ENCODE results near the gene RAB23.
A peak's percentile ranks its signal among the peaks of the same experiment; 100 is the strongest.

DNA sequence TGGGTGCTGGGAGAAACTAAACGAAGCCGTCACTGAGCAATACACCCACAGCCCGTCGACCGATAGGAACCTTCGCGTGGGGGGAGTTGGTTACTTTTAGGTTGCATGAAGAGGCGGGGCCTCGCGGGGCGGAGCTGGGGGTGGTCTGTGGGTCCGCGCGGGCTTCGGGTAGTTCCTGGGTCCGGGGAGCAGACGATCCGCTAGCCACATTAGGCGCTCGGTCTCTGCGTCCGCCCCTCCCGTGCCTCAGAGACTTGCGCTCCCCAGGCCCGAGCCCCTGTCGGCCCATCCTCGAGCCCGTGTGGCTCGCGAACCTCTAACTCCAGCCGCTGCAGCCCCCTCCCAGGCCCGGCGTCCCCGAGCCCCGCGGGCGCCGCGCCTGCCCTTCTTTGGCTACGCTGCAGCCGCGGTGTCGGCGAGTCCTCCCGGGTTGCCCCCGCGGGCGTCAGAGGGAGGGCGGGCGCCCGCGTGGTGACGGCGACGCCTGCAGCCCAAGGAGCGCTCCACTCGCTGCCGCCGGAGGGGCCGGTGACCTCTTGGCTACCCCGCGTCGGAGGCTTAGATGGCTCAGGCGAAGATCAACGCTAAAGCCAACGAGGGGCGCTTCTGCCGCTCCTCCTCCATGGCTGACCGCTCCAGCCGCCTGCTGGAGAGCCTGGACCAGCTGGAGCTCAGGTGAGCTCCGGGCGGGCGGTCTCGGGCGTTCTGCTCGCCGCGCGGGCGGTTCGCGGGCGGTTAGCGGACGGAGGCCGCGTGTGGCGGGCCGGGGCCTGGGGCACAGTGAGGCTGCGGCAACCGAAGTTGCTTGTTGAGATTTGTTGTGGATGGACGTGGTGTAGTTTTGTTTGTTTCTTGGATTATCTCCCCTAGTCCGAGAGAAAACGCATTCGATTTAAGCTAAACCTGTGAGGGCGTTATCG lies 49.7 kb downstream of the RAB23 start, which contains the start of gene BAG2:
- TF ChIP-seq, protein P1, sequence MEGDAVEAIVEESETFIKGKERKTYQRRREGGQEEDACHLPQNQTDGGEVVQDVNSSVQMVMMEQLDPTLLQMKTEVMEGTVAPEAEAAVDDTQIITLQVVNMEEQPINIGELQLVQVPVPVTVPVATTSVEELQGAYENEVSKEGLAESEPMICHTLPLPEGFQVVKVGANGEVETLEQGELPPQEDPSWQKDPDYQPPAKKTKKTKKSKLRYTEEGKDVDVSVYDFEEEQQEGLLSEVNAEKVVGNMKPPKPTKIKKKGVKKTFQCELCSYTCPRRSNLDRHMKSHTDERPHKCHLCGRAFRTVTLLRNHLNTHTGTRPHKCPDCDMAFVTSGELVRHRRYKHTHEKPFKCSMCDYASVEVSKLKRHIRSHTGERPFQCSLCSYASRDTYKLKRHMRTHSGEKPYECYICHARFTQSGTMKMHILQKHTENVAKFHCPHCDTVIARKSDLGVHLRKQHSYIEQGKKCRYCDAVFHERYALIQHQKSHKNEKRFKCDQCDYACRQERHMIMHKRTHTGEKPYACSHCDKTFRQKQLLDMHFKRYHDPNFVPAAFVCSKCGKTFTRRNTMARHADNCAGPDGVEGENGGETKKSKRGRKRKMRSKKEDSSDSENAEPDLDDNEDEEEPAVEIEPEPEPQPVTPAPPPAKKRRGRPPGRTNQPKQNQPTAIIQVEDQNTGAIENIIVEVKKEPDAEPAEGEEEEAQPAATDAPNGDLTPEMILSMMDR (IDR thresholded peaks at IDR 0.05), result no peak
- peak in 1 of 2 donors; percentile 22 for TF ChIP-seq POLR2A (IDR thresholded peaks at IDR 0.05)
